Erythroblast (primary cell): ENCODE measurements around the gene FLYWCH1.

Source experiments
- GATA1 ChIP-seq: IDR thresholded peaks from 2 replicates; pipeline ENCODE4 v1.6.1; 2011; ENCODE audit warnings: low read depth, mild to moderate bottlenecking, control low read depth, low read length, moderate library complexity
- POLR2A ChIP-seq: IDR thresholded peaks from 2 replicates; pipeline ENCODE4 v1.6.1; 2011; ENCODE audit warnings: mild to moderate bottlenecking, low read length

DNA sequence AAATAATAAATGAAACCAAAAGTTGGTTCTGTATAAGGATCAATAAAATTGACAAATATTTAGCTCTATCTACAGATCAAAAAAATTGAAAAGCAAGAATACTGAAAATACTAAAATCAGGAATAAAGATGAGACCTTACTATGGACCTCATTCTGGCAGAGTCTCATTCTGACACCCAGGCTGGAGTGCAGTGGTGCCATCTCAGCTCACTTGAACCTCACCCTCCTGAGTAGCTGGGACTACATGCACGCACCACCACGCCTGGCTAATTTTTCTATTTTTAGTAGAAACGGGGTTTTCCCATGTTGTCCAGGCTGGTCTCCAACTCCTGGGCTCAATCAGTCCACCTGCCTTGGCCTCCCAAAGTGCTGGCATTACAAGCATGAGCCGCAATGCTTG lies 30.3 kb downstream of the FLYWCH1 start:
- TF ChIP-seq POLR2A (no peak), GATA1 (no peak)
